Measurements from ENCODE around the gene LRRC51. TPM values are rescaled to one million over a fixed set of nuclear protein-coding genes. Genes with fewer than 3 reads are reported as not detected.

The LRRC51 gene
- total and polyA plus RNA-seq, 7 donors: 4.0 to 10.4 (median 5.8) TPM

- no peak overlapping the region for H3K4me3 ChIP-seq
- WGBS, 3 donors: 90 to 95% (median 94%) methylated on average over 4 of the region's 4 CpGs
- ATAC-seq: no peak
These were observed 64.3 kb downstream of the LRRC51 start for GRCh38 chr11:72144807-72145565.

More at GRCh38 chr11:72144807-72145565, 64.3 kb downstream of the LRRC51 start:
- Histone ChIP-seq H3K27me3 (ENCODE audit: insufficient read depth in 3 of 3, low read length in 2 of 3) (no peaks in the 10 kb centered on the region), H3K9me3 (no peaks in the 10 kb centered on the region), H3K4me1 (no peaks in the 10 kb centered on the region), H3K27ac (no peak overlapping the region), H3K36me3 (ENCODE audit: insufficient read depth in 1 of 2, low read depth in 1 of 2) (no peaks in the 10 kb centered on the region)
- TF ChIP-seq, protein P1, sequence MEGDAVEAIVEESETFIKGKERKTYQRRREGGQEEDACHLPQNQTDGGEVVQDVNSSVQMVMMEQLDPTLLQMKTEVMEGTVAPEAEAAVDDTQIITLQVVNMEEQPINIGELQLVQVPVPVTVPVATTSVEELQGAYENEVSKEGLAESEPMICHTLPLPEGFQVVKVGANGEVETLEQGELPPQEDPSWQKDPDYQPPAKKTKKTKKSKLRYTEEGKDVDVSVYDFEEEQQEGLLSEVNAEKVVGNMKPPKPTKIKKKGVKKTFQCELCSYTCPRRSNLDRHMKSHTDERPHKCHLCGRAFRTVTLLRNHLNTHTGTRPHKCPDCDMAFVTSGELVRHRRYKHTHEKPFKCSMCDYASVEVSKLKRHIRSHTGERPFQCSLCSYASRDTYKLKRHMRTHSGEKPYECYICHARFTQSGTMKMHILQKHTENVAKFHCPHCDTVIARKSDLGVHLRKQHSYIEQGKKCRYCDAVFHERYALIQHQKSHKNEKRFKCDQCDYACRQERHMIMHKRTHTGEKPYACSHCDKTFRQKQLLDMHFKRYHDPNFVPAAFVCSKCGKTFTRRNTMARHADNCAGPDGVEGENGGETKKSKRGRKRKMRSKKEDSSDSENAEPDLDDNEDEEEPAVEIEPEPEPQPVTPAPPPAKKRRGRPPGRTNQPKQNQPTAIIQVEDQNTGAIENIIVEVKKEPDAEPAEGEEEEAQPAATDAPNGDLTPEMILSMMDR (IDR thresholded peaks at IDR 0.05): no peak
- no peak for DNase-seq
- intact Hi-C loops (cut with DNase I): loop anchor here in 1 of 2 donors (2.0 kb wide), 1 partner anchor 168 kb away; no protein-coding TSS in a partner anchor

Other genes starting within 250 kb of the LRRC51 start
- not detected for gene DEFB108B, start 247.7 kb upstream of the LRRC51 start, total RNA-seq
- not detected for gene DEFB108B, start 247.7 kb upstream of the LRRC51 start, polyA plus RNA-seq
- gene DEFB131B, start 202.4 kb upstream of the LRRC51 start, total RNA-seq: not detected
- gene DEFB131B, start 202.4 kb upstream of the LRRC51 start, polyA plus RNA-seq: not detected
- gene XNDC1N, start 152.3 kb upstream of the LRRC51 start, total RNA-seq: 1 to 10 TPM; 1.3 to 3.9 (median 1.6) TPM
- 1 to 10 TPM in 1 of 3 donors, under 1 TPM in 2; 0.82 to 2.8 (median 0.86) TPM for gene XNDC1N, start 152.3 kb upstream of the LRRC51 start, polyA plus RNA-seq
- gene RNF121, start 151.8 kb upstream of the LRRC51 start, total RNA-seq: 10 to 100 TPM; 23.0 to 29.7 (median 27.0) TPM
- gene RNF121, start 151.8 kb upstream of the LRRC51 start, polyA plus RNA-seq: 10 to 100 TPM; 24.1 to 51.7 (median 36.3) TPM
- 1 to 10 TPM; 2.9 to 4.4 (median 3.2) TPM for gene IL18BP, start 81.9 kb upstream of the LRRC51 start, total RNA-seq
- 1 to 10 TPM; 1.5 to 2.1 (median 2.0) TPM for gene IL18BP, start 81.9 kb upstream of the LRRC51 start, polyA plus RNA-seq
- 100 to 1,000 TPM in 3 of 4 donors, 10 to 100 TPM in 1; 100.0 to 130 (median 111) TPM for gene NUMA1, start 308 bp upstream of the LRRC51 start, total RNA-seq
- gene NUMA1, start 308 bp upstream of the LRRC51 start, polyA plus RNA-seq: 100 to 1,000 TPM in 1 of 3 donors, 10 to 100 TPM in 2; 68.9 to 102 (median 92.8) TPM
- 10 to 100 TPM; 74.9 to 91.2 (median 80.4) TPM for gene LAMTOR1, start 22.4 kb downstream of the LRRC51 start, total RNA-seq
- gene LAMTOR1, start 22.4 kb downstream of the LRRC51 start, polyA plus RNA-seq: 100 to 1,000 TPM; 101 to 223 (median 141) TPM
- not detected for gene TOMT, start 25.1 kb downstream of the LRRC51 start, total RNA-seq
- not detected for gene TOMT, start 25.1 kb downstream of the LRRC51 start, polyA plus RNA-seq
- gene ANAPC15, start 31.8 kb downstream of the LRRC51 start, total RNA-seq: 10 to 100 TPM; 32.7 to 45.7 (median 37.1) TPM
- 10 to 100 TPM; 33.0 to 49.2 (median 43.0) TPM for gene ANAPC15, start 31.8 kb downstream of the LRRC51 start, polyA plus RNA-seq
- gene FOLR3, start 54.9 kb downstream of the LRRC51 start, total RNA-seq: under 1 TPM in 1 of 4 donors, not detected in 3; 0.58 TPM
- gene FOLR3, start 54.9 kb downstream of the LRRC51 start, polyA plus RNA-seq: under 1 TPM in 1 of 3 donors, not detected in 2; 0.09 TPM
- under 1 TPM in 2 of 4 donors, not detected in 2; 0.22 to 0.36 TPM for gene FOLR1, start 111.3 kb downstream of the LRRC51 start, total RNA-seq
- gene FOLR1, start 111.3 kb downstream of the LRRC51 start, polyA plus RNA-seq: not detected
- 10 to 100 TPM in 2 of 4 donors, 1 to 10 TPM in 2; 5.3 to 14.2 (median 9.4) TPM for gene FOLR2, start 135.9 kb downstream of the LRRC51 start, total RNA-seq
- 1 to 10 TPM; 2.9 to 4.5 (median 4.5) TPM for gene FOLR2, start 135.9 kb downstream of the LRRC51 start, polyA plus RNA-seq
- 100 to 1,000 TPM in 3 of 4 donors, 10 to 100 TPM in 1; 90.7 to 125 (median 121) TPM for gene INPPL1, start 143.9 kb downstream of the LRRC51 start, total RNA-seq
- 10 to 100 TPM; 35.2 to 84.9 (median 60.1) TPM for gene INPPL1, start 143.9 kb downstream of the LRRC51 start, polyA plus RNA-seq
- not detected for gene PHOX2A, start 163.3 kb downstream of the LRRC51 start, total RNA-seq
- under 1 TPM in 1 of 3 donors, not detected in 2; 0.07 TPM for gene PHOX2A, start 163.3 kb downstream of the LRRC51 start, polyA plus RNA-seq